SJSA1 (cell line): Measurements from ENCODE around the gene NMT2. TPM values are rescaled to one million over a fixed set of nuclear protein-coding genes. Genes with fewer than 3 reads are reported as not detected.
A peak's percentile ranks its signal among the peaks of the same experiment; 100 is the strongest.

Source experiments
- DNase-seq, 2 experiments: peaks; one replicate each; pipeline ENCODE4 v3.0.0-alpha.2; 2015 to 2020; ENCODE audit warnings: low spot score in 2 of 2, low read depth in 1 of 2
- H3K27ac ChIP-seq: fragments of 250-450 bp; sonication (Bioruptor Pico); 2 replicates; pipeline ENCODE4 v1.5.1; 2020; ENCODE audit warnings: mild to moderate bottlenecking, moderate library complexity
- H3K27me3 ChIP-seq: fragments of 250-450 bp; sonication (Bioruptor Pico); replicated peaks from 2 replicates; pipeline ENCODE4 v1.5.1; 2020; ENCODE audit warnings: mild to moderate bottlenecking, moderate library complexity
- H3K36me3 ChIP-seq: fragments of 250-450 bp; sonication (Bioruptor Pico); 2 replicates; pipeline ENCODE4 v1.5.1; 2020; ENCODE audit warnings: mild to moderate bottlenecking
- H3K4me1 ChIP-seq: fragments of 250-450 bp; sonication (Bioruptor Pico); replicated peaks from 2 replicates; pipeline ENCODE4 v1.6.1; 2021; ENCODE audit warnings: mild to moderate bottlenecking
- H3K4me3 ChIP-seq: fragments of 250-450 bp; sonication (Bioruptor Pico); 2 replicates; pipeline ENCODE4 v1.5.1; 2020; ENCODE audit warnings: mild to moderate bottlenecking
- H3K9me3 ChIP-seq: fragments of 250-450 bp; sonication (Bioruptor Pico); replicated peaks from 2 replicates; pipeline ENCODE4 v1.5.1; 2020; ENCODE audit warnings: mild to moderate bottlenecking
- total RNA-seq: library from RNA; depleted of rRNA; stranded (reverse); fragments of >200 nt; shearing (Covaris generic); gene quantifications from 2 replicates; pipeline ENCODE4 v1.2.3, GENCODE V29; 2014

Gene NMT2
- total RNA-seq, 1 experiment from 2014 or later = 80.6 TPM

DNA sequence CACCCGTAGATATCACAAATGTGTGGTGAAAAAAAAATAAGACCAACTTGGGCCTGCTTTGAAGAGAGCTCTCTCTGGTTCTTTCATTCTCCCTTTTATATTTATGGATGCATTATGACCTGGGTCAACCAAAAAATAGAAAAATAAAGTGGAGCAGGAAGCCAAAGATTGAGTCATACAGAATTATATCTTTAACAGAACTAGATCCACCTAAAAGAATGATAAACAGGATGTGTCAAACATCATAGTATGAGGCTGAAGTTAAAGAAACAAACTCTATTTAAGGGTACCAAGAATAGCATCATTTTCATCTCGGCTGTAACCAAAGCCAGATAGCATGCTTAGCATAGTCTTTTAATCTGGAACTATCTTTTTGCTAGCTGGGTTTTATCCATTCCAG is 28.8 kb upstream of the NMT2 start:
- Histone ChIP-seq H3K4me1 (peaks cover 57% of the 10 kb centered on the region), H3K27me3 (no peaks in the 10 kb centered on the region), H3K9me3 (no peaks in the 10 kb centered on the region), H3K4me3 (no peak overlapping the region), H3K27ac (0 out of 2 replicates have a peak overlapping the region, but pooled peaks have one; percentile 22), H3K36me3 (no peaks in the 10 kb centered on the region)
- DNase-seq = peak in 1 of 2 experiments; percentile 45

DNA sequence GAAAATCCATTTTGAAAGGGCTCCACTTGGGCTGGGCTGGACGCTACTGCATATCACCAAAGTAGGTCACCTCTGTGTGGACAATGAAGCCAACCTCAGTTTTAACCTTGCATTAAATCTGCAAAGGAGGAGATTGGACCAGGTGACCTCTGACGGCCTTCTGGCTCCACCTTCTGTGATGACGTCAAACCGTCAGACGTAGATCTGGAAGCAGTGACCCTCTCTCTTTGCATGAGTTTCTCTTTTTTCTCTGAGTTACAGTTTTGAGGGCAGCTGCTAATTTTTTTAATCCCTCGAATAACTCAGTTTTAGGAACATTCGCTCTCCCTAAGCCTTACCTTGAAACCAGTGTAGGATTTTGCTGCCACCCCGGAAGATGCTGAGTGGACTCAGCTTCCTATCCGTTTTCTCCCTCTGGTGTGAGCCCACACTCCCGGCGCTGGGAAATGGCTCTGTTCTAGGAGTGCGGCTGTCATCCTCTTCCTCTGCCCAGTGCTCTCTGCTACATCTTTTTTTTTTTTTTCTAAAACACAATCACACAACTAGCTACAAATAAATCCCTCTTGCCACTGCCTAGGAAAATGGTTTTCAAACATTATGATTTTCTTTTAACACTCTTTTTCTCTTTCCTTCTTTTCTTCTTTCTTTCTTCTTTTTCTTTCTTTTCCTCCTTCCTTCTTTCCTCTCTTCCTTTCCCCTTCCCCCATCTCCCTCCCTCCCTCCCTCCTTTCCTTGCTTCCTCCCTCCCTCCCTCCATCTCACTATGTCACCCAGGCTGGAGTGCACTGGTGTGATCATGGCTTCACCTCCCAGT is 27.7 kb upstream of the NMT2 start:
- Histone ChIP-seq H3K27ac (no peak overlapping the region), H3K4me3 (no peak overlapping the region), H3K27me3 (no peaks in the 10 kb centered on the region), H3K36me3 (no peaks in the 10 kb centered on the region), H3K4me1 (peaks cover 47% of the 10 kb centered on the region), H3K9me3 (no peaks in the 10 kb centered on the region)
- no peak for DNase-seq

DNA sequence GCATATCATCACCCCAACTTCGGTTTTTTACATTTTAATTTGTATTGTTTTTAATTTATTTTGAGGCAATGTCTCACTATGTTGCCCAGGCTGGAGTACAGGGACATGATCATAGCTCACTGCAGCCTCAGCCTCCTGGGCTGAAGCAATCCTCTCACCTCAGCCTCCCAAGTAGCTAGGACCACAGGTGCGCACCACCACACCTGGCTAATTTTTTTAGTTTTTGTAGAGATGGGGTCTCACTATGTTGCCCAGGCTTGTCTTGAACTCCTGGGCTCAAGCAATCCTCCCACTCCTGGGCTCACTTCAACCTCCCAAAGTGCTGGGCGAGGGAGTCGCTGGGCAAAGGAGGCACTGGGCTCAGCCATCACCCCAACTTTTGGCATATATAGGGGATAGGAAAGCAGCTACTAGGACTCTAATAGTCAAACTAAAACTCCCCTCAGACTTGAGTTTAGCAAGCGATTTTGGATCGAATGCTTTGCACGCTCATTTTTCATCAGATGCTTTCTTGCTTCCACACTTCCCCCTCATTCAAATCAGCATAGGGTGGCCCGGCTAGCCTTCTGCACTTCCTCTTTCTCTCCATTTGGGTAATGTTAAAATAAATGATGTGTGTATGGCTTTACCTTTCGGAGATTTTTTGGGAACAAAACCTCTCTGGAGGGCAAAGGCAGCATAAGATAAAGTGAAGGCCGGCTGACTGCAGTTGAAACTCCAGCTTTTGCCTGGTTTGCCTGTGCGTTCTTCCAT is 20.8 kb upstream of the NMT2 start:
- Histone ChIP-seq H3K9me3 (no peaks in the 10 kb centered on the region), H3K4me1 (peaks cover 9% of the 10 kb centered on the region; the same call in 1 of the 2 replicates), H3K27ac (no peak overlapping the region), H3K4me3 (no peak overlapping the region), H3K27me3 (no peaks in the 10 kb centered on the region), H3K36me3 (no peaks in the 10 kb centered on the region)
- DNase-seq = no peak

DNA sequence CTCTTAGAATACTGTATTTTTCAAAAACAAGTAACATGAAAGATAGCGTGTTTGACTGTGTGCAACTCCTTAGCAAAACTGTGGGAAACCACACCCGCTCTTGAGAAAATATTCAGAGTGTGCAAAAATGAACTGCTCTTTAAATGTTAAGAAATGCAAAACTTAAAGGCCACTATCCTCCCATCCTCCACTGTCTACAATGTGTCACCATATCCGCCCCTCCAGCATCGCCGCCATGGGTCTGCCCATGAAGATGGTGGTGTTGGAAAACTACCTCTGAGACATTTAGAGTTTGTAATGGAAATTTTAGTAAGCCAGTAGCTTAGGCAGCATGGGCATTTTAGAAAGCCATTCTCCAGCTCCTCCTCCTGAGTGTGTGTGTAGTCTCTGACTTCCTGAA is 20.1 kb upstream of the NMT2 start:
- Histone ChIP-seq H3K4me1 (peaks cover 10% of the 10 kb centered on the region; the same call in 1 of the 2 replicates), H3K27me3 (no peaks in the 10 kb centered on the region), H3K27ac (no peak overlapping the region), H3K36me3 (no peaks in the 10 kb centered on the region), H3K9me3 (no peaks in the 10 kb centered on the region), H3K4me3 (no peak overlapping the region)
- no peak for DNase-seq

DNA sequence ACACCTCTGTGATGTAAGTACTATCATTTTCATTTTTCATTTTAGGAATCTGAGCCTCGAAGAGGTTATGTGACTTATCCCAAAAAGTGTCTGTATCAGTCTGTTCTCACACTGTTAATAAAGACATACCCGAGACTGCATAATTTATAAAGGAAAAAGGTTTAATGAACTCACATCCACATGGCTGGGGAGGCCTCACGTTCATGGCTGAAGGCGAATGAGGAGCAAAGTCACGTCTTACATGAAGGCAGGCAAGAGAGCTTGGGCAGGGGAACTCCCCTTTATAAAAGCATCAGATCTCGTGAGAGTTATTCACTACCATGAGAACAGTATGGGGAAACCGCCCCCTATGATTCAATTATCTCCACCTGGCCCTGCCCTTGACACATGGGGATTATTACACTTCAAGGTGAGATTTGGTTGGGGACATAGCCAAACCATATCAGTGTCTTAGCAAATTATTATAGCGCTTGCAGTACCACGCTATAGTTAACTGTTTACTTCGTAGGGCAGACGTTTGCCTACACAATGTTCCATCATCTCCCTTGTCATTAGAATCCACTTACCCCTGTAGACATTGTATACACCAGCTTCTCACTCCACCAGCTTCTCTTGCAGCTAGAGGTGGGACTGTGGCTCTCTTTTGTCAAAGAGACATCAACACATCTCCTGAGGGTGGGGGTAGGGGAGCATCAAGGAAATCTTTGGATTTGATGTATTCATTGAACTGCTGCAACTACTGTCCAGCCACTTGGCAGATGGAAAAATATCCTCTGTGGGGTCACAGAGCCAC is 15.4 kb upstream of the NMT2 start:
- no peak overlapping the region for H3K4me3 ChIP-seq

DNA sequence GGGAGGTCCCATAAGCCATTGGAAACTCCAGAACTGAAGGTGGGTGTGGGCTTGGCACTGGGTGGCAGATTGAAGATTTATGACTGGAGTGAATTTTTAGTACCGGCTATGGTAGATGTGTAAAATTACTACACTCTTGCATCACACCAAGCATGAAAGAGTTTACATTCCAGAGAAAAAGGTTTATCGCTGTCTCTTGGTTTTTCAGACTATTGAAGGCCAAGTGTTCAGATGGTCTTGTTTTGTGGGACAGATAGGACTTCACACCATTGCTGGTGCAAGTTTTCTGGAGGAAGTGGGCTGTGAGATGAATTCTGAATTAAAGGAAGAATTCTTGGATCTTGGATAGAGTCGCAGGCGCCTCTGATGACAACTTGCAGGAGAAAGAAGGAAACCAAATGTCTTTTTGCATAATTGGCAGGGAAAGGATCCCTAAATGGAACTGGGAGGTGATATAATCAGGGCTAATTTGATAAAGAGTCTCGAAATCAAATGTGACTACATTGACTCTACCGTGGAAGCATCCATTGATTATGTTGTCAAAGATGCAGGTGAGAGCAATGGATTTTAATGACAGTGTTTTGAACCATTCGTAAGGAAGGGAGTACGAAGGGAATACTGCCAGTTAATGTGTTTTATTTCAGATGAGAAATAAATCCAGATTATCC is 14.2 kb upstream of the NMT2 start:
- H3K4me1 ChIP-seq = peaks cover 17% of the 10 kb centered on the region
- no peaks in the 10 kb centered on the region for H3K36me3 ChIP-seq
- H3K27ac ChIP-seq = peak overlapping the region; percentile 33
- DNase-seq = peak in 1 of 2 experiments; percentile 61
- H3K9me3 ChIP-seq = no peaks in the 10 kb centered on the region
- H3K27me3 ChIP-seq = no peaks in the 10 kb centered on the region
- H3K4me3 ChIP-seq = no peak overlapping the region

More for the DNA sequence above, 15.4 kb upstream of the NMT2 start:
- no peaks in the 10 kb centered on the region for H3K27me3 ChIP-seq
- H3K36me3 ChIP-seq = no peaks in the 10 kb centered on the region
- H3K27ac ChIP-seq = 0 out of 2 replicates have a peak overlapping the region, but pooled peaks have one; percentile 33
- peaks cover 17% of the 10 kb centered on the region for H3K4me1 ChIP-seq
- no peaks in the 10 kb centered on the region for H3K9me3 ChIP-seq
- DNase-seq = no peak

DNA sequence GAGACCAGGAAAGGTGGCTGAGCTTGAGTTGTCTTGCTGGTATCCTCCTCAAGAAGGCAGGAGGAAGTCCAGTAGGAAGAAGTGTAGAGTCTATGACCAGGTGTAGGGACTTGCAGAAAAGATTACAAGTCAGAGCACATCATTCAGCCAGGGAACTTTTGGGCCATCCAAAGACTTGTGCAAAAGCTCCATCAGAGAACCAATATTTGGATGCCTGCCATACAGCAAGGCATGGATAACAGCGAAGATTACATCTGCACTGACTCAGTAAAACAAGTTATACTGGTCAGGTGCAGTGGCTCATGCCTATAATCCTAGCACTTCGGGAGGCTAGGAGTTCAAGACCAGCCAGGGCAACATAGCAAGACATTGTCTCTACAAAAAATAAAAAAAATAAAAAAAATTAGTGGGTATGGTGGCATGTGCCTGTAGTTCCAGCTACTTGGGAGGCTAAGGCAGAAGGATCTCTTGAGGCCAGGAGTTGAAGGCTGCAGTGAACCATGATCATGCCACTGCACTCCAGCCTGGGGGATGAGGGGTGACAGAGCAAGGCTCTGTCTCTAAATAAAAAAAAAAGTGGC is 13.2 kb upstream of the NMT2 start:
- Histone ChIP-seq H3K9me3 (no peaks in the 10 kb centered on the region), H3K27me3 (no peaks in the 10 kb centered on the region), H3K27ac (no peak overlapping the region), H3K36me3 (no peaks in the 10 kb centered on the region), H3K4me3 (no peak overlapping the region), H3K4me1 (peaks cover 17% of the 10 kb centered on the region)
- no peak for DNase-seq

DNA sequence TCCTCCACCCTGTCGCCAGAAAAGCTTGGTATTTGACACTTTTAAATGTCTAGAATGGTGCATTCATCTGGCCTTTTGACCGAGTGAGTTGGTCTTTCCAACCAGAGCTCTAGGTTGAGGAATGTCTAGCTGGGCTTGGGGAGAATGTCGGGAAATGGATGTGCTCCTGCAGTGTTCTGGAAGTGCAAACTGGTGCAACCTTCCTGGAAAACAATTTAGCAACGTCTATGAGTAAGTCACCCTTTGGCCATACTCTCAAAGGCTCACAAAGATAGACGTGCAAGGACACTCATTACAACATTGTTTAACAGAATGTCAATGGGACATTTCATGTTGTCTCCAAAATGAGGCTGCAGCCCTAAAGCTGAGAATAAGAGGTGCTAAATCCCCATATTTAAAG is 12.2 kb upstream of the NMT2 start:
- H3K4me1 ChIP-seq = peaks cover 17% of the 10 kb centered on the region
- H3K4me3 ChIP-seq = no peak overlapping the region
- no peak for DNase-seq
- no peaks in the 10 kb centered on the region for H3K27me3 ChIP-seq
- no peak overlapping the region for H3K27ac ChIP-seq
- no peaks in the 10 kb centered on the region for H3K36me3 ChIP-seq
- H3K9me3 ChIP-seq = no peaks in the 10 kb centered on the region

DNA sequence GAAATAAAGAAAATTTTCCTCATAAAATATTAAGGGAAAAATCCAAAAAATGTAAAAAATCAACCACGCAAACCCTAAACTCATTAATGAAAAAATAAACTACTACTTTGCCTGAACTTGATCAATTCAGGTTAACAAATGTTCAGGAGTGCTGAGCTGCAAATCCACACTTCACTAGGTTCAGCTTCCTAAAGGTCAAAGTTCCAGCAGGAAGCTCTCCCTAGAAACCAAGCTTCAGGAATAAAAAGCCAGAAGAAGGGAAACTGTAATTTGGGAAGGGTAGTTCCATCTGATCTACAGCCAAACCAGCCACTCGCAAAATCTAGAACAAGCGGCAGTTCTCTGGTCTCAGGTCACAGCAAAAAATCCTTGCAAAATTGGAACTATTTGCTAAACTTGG is 7.8 kb upstream of the NMT2 start:
- H3K36me3 ChIP-seq = no peaks in the 10 kb centered on the region
- no peaks in the 10 kb centered on the region for H3K4me1 ChIP-seq
- H3K27me3 ChIP-seq = no peaks in the 10 kb centered on the region
- DNase-seq = no peak
- no peaks in the 10 kb centered on the region for H3K9me3 ChIP-seq
- H3K4me3 ChIP-seq = no peak overlapping the region
- H3K27ac ChIP-seq = no peak overlapping the region

DNA sequence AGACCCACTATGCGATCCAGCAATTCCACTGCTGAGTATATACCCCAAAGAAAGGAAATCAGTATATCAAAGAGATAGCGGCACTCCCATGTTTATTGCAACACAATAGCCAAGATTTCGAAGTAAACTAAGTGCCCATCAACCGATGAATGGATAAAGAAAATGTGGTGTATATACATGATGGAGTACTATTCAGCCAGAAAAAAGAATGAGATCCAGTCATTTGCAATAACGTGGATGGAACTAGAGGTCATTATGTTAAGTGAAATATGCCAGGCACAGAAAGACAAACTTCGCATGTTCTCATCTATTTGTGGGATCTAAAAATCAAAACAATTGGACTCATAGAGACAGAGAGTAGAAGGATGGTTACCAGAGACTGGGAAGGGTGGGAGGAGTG is 7.1 kb upstream of the NMT2 start:
- H3K27me3 ChIP-seq = no peaks in the 10 kb centered on the region
- DNase-seq = no peak
- H3K36me3 ChIP-seq = no peaks in the 10 kb centered on the region
- H3K4me1 ChIP-seq = no peaks in the 10 kb centered on the region
- H3K9me3 ChIP-seq = no peaks in the 10 kb centered on the region
- no peak overlapping the region for H3K4me3 ChIP-seq
- H3K27ac ChIP-seq = no peak overlapping the region

DNA sequence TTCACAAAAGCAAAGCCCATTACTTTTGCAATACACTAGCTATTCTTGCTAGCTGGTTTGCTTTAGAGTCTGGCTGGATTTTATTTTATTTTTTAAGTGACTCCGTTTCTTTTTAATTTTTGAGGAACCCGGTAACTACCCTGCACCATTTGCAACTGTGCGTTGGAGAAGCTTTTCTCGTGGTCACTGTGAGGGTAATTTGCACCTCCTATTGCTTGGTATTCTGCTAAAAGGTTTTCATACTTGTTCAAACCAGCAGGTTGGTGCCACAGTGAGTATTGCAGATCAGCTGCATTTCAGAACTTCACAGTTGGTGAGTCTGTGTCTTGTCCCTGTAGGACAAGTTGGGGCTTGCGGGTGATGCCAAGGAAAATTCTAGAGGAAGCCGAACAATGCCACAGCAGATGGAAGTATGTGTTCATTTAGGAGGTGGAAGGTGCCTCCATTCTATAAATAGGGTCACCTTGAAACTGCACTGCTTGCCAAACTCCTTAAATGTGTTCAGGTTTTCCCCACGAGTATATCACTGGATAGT is 3.9 kb upstream of the NMT2 start:
- no peak for DNase-seq
- peaks cover 10% of the 10 kb centered on the region for H3K4me1 ChIP-seq
- H3K36me3 ChIP-seq = peaks cover 2% of the 10 kb centered on the region; the same call in 1 of the 2 replicates
- no peaks in the 10 kb centered on the region for H3K27me3 ChIP-seq
- H3K27ac ChIP-seq = no peak overlapping the region
- no peaks in the 10 kb centered on the region for H3K9me3 ChIP-seq
- no peak overlapping the region for H3K4me3 ChIP-seq

DNA sequence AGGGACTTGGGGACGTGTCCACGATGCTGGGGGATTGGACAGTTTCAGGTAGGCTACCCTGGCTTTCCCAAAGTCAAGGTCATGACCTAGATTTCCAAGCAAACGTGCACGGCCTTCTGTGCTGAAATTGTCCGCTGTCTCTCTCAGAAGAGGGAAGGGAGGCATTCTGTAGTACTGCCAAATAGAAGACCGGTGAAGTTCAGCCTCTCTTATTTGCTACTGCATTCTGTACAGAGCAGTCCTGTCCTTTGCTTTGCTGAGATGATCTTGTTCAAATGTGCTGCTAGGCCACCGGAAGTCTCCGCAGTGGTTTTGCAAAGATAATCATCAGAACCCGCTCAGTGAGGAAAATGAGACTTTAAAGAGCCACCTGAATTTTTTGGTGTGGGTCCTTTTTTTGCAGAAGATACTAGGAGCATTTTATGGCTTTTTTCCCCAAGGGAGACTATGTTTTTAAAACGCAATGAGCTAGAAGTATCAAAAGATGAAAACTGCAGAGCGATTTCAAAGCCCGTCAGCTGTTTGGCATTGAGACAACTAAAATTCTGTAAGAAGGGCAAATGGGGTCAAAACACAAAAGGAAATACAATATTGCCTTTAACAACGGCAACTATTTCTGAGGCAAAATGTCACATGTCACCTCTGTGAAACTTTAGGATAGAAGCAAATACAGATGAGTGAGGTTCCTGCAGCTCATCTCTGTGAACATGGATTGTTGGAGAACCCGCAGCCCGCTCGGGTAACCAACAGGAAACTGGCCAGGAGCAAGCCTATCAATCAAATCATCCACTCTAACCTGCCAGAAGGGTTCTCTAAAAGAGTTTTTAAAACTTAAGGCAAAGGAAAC is 1.3 kb upstream of the NMT2 start:
- Histone ChIP-seq H3K36me3 (peaks cover 2% of the 10 kb centered on the region; the same call in 1 of the 2 replicates), H3K4me1 (peaks cover 21% of the 10 kb centered on the region), H3K4me3 (no peak overlapping the region), H3K27me3 (no peaks in the 10 kb centered on the region), H3K9me3 (no peaks in the 10 kb centered on the region), H3K27ac (no peak overlapping the region)
- no peak for DNase-seq
